Esophagus (tissue), 2 donors: ENCODE data around the gene FAM120A. TPM values are rescaled to one million over a fixed set of nuclear protein-coding genes. Genes with fewer than 3 reads are reported as not detected.
"Not testable (repeated sequence)": the region's sequence is repeated elsewhere in the genome, so short reads cannot be mapped to it uniquely, and the experiment has no call there.

Source experiments
- H3K27ac ChIP-seq, 2 donors: one replicate each; pipeline ENCODE4 v1.5.1; 2013; ENCODE audit warnings: low read depth in 2 of 2, mild to moderate bottlenecking in 2 of 2, inconsistent platforms in 1 of 2, low read length in 1 of 2, moderate library complexity in 1 of 2
- H3K27me3 ChIP-seq, 2 donors: one replicate each; pipeline ENCODE4 v1.6.1; 2013; ENCODE audit warnings: low read length in 2 of 2, control low read depth in 1 of 2, mild to moderate bottlenecking in 1 of 2; ENCODE audit not compliant: insufficient read depth in 2 of 2, control insufficient read depth in 1 of 2
- H3K36me3 ChIP-seq, 2 donors: one replicate each; pipeline ENCODE4 v1.6.1; 2013; ENCODE audit warnings: low read length in 1 of 2; ENCODE audit not compliant: control insufficient read depth in 2 of 2, insufficient read depth in 2 of 2
- H3K4me1 ChIP-seq, 2 donors: one replicate each; pipeline ENCODE4 v1.6.1; 2013; ENCODE audit warnings: low read length in 1 of 2; ENCODE audit not compliant: control insufficient read depth in 2 of 2, insufficient read depth in 2 of 2
- H3K4me3 ChIP-seq, 2 donors: one replicate each; pipeline ENCODE4 v1.5.1; 2013; ENCODE audit warnings: low read length in 2 of 2, mild to moderate bottlenecking in 2 of 2, low read depth in 1 of 2, moderate library complexity in 1 of 2
- H3K9me3 ChIP-seq, 2 donors: one replicate each; pipeline ENCODE4 v1.6.1; 2013; ENCODE audit warnings: mild to moderate bottlenecking in 2 of 2, low read depth in 1 of 2, low read length in 1 of 2, moderate library complexity in 1 of 2; ENCODE audit not compliant: control insufficient read depth in 2 of 2, insufficient read depth in 1 of 2
- WGBS, 2 donors: extraction: QIAGEN DNeasy Blood & Tissue Kit; methylation state at CpG; one replicate each; pipeline ENCODE4 v1.1.7; 2013; 5-methylcytosine and 5-hydroxymethylcytosine counted together
- polyA plus RNA-seq, 2 donors: library from polyadenylated mRNA; stranded (reverse); fragments of 200-250 nt; gene quantifications; one replicate each; pipeline ENCODE4 v1.2.3, GENCODE V29; 2013
- donor health status: healthy with polysubstance abuse.
- donor health status: Bipolar disorder and iron deficiency.

FAM120A gene
- polyA plus RNA-seq, 2 donors, result 31.3 to 32.1 TPM

DNA sequence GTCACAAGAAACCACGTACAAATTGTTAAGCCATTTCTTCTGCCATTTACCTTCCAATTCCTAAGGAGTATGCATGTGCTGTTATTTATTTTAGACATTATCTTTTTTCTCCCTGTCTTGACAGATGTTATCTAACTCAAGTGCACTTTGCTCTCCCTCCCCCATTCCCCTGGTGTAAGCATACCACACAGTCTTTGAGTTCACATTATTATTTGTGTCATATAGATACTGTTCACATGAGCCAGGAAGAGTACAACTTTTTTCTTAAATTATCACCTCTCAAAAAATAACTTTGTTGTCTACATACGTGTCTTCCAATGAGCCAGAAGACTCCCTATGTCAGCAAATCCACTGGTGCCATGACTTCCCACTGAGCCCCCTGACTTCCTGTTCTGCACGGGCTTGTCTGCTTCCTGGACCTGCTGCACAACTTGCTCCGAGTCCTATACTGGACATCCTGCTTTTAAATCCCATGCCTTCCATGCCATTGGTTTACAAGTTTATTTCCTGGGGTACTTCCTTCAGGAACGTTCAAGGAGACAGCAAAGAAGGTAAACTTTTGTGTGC is 19.9 kb upstream of the FAM120A start:
- no peaks in the 10 kb centered on the region for H3K9me3 ChIP-seq
- no peaks in the 10 kb centered on the region for H3K36me3 ChIP-seq
- H3K27ac ChIP-seq, result no peak overlapping the region
- H3K4me1 ChIP-seq, result no peaks in the 10 kb centered on the region
- no peaks in the 10 kb centered on the region for H3K27me3 ChIP-seq
- H3K4me3 ChIP-seq, result no peak overlapping the region
- WGBS, 2 donors, result 47 to 50% methylated on average over 5 of the region's 5 CpGs

DNA sequence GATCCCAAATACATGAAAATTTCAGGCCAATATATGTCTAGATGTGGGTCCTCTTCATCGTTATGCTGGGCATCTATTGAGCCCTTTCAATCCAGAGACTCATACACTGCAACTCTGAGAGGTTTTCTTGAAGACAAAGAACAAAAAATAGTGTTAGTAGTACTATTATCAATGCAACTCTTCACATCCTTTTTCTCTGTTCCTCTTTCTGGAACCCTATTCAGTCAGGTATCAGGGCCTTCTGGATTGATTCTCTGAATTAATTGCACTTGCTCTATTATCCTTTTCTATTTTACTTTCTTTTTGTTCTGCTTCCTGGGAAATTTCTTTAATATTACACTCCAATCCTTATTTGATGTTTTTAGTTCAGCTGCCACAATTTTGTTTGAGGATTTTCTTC is 18.5 kb upstream of the FAM120A start:
- 91 to 100% methylated on average over 1 of the region's 1 CpG for WGBS, 2 donors
- Histone ChIP-seq H3K27me3 (no peaks in the 10 kb centered on the region), H3K4me3 (no peak overlapping the region), H3K9me3 (no peaks in the 10 kb centered on the region), H3K27ac (no peak overlapping the region), H3K4me1 (no peaks in the 10 kb centered on the region), H3K36me3 (no peaks in the 10 kb centered on the region)

DNA sequence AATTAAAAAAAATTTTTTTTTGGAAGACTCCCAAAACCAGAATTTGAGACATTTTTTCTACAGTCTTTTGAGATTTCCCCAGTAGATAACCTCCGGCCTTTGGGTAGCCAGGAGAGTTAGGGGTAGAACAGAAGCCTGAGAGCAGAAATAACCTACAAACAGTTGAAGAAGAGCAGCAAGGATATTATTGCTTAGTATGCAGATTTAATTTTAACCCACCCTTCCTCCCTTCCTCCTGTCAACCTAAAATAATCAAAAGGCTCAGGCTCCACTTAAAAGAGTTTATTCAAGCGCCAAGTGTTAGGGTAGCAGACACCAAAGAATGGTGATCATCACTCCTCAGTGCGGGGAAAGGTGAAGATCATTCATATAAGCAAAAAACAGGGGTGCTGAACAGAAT is 17.4 kb upstream of the FAM120A start:
- Histone ChIP-seq H3K36me3 (no peaks in the 10 kb centered on the region), H3K27me3 (no peaks in the 10 kb centered on the region), H3K9me3 (no peaks in the 10 kb centered on the region), H3K27ac (no peak overlapping the region), H3K4me3 (no peak overlapping the region), H3K4me1 (no peaks in the 10 kb centered on the region)
- 87 to 91% methylated on average over 3 of the region's 3 CpGs for WGBS, 2 donors

DNA sequence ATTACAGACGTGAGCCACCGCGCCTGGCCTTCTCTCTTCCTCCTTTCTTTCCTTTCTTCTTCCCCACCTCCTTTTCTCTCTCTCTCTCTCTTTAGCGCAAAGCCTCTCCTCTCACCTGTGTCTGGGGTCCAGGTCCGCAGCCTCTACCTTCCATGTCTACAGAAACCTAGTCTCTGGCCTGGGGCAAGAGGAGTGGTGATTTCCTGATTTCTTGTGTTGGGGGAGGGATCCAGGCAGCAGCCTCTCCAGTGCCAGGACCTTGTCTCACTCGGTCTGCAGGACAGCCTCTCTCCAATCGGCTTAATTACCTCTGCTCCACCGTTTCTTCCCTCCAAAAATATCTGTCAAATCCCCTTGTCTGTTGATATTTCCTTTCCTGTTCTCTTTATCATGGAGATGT is 16.1 kb upstream of the FAM120A start:
- 89 to 90% methylated on average over 6 to 8 of the region's 8 CpGs for WGBS, 2 donors

DNA sequence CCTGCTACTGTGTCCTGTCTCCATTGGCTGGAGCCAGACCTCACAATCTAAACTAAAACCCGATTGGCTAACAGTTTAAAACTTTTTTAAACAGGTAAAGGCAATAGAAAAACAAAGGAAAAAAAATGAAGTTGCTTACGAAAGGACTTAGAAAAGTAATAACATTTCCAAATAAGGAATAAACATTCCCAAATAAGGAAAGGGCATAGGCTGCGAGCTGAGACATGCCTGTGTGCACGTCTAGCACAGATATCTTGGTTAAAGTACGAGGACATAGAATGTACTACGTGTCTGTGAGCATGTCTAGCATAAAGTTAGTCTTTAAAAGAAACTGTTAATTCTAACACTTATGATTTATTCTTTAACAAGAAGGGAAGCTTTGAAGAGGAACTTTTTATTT is 15.3 kb upstream of the FAM120A start:
- Histone ChIP-seq H3K27me3 (no peaks in the 10 kb centered on the region), H3K9me3 (no peaks in the 10 kb centered on the region), H3K27ac (no peak overlapping the region), H3K4me1 (no peaks in the 10 kb centered on the region), H3K36me3 (no peaks in the 10 kb centered on the region), H3K4me3 (no peak overlapping the region)
- 69 to 80% methylated on average over 6 of the region's 6 CpGs for WGBS, 2 donors

More for the DNA sequence above, 16.1 kb upstream of the FAM120A start:
- Histone ChIP-seq H3K4me3 (no peak overlapping the region), H3K9me3 (no peaks in the 10 kb centered on the region), H3K27ac (no peak overlapping the region), H3K4me1 (no peaks in the 10 kb centered on the region), H3K36me3 (no peaks in the 10 kb centered on the region), H3K27me3 (no peaks in the 10 kb centered on the region)

DNA sequence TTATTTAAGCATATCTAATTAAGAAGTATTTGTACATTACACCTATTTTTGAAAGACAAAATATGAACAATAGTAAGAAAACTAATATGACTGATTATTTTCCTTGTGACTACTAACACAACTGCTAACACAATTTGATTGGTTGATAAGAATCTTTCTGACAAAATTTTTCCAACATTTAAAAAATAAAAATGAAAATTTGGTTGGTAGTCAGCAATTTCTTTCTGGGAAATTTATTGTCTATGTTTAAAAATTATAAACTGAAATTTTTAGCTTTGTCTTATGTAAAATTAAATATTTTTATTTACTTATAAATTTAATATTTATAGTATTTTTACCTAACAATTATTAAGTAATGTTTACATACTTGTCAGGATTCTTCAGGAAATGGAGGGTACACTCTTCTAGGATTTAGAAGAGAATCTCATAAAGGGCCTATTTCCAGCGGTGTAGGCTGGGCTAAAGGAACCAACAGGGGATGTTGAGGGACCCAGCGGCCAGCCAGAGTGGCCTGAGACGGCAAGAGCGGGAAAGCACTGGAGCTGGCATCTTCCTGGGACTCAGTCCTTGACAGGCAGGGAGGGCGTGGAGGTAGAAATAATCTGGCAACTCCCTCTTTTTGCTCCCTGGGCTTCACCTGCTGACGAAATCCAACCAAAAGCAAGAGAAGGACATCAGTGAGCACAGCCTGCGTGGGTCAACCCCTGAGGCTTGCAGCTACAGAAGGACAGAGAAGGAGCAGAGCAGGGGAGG is 14.7 kb upstream of the FAM120A start:
- Histone ChIP-seq H3K36me3 (no peaks in the 10 kb centered on the region), H3K4me1 (no peaks in the 10 kb centered on the region), H3K4me3 (no peak overlapping the region), H3K27me3 (no peaks in the 10 kb centered on the region), H3K9me3 (no peaks in the 10 kb centered on the region), H3K27ac (no peak overlapping the region)
- WGBS, 2 donors, result 94 to 95% methylated on average over 7 of the region's 7 CpGs

DNA sequence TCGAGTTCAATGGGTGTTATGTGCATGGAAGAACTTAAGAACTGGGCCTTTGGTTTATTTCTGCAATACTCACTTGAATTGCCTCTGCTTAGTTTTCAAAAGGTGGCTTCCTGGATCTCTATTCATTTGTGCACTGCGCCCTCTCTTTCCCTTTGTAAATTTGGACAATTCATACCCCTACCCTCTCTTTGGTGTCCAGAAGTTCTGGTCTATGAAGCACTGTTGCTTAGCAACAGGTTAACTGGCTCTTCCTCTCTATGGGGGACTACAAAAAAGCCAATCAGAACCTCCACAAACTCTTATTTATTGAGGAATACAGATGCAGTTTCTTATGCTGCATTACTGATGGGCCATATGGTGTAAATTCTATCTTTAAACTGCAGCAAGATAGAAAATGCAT is 13.5 kb upstream of the FAM120A start:
- Histone ChIP-seq H3K9me3 (no peaks in the 10 kb centered on the region), H3K27me3 (no peaks in the 10 kb centered on the region), H3K4me3 (no peak overlapping the region), H3K36me3 (no peaks in the 10 kb centered on the region), H3K4me1 (no peaks in the 10 kb centered on the region), H3K27ac (no peak overlapping the region)
- 79% methylated on average over 2 of the region's 2 CpGs for WGBS, 2 donors

DNA sequence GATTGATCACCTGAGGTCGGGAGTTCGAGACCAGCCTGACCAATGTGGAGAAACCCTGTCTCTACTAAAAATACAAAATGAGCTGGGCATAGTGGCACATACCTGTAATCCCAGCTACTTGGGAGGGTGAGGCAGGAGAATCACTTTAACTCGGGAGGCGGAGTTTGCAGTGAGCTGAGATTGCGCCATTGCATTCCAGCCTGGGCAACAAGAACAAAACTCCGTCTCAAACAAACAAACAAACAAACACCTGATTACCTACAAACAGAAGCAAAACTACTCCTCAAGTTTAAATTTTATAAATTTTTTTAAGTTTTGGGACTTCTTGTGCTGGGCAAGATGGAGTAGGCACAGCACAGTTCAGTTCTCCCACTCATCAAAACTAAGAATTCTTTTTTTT is 12.2 kb upstream of the FAM120A start:
- not testable (repeated sequence) for H3K4me3 ChIP-seq, H3K4me1 ChIP-seq, H3K9me3 ChIP-seq, H3K36me3 ChIP-seq, H3K27me3 ChIP-seq, H3K27ac ChIP-seq
- 94 to 98% methylated on average over 6 of the region's 6 CpGs for WGBS, 2 donors

DNA sequence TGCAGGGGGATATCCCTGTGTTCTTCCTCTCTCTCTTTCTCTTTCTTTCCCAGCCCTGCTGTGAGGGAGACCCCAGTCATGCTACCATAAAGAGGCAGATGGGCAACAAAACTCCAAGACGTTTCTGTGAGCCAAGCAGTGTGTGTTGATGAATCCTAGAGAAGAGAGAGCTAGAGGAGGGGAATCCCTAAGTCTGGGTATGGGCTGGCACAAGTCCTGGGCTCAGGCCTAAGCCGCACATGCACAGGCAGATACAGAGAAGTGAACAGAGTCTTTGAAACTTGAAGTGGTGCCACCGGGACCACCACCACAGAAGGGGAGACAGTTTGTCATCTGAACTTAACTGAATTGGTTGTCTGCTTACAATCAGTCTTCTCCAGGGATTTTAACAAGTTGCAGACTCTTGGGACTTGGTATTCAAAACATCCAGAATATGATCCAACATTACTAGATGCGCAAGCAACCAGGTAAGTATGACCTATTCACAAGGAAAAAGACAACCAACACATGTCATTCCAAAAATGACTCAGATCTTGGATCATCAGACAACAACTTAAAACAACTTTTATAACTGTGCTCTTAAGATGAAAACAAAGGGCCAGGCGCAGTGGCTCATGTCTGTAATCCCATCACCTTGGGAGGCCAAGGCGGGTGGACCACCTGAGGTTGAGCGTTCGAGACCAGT is 10.4 kb upstream of the FAM120A start:
- no peak overlapping the region for H3K27ac ChIP-seq
- H3K27me3 ChIP-seq, result no peaks in the 10 kb centered on the region
- H3K4me1 ChIP-seq, result no peaks in the 10 kb centered on the region
- WGBS, 2 donors, result 84 to 87% methylated on average over 8 of the region's 8 CpGs
- peaks cover 0 to 3% of the 10 kb centered on the region in 2 donors for H3K36me3 ChIP-seq
- no peaks in the 10 kb centered on the region for H3K9me3 ChIP-seq
- H3K4me3 ChIP-seq, result no peak overlapping the region
